SW480 (cell line): ENCODE data around the gene SIL1.

ENCODE experiments used
- DNase-seq: peaks from one replicate; pipeline ENCODE4 v3.0.0-alpha.2; 2016; ENCODE audit warnings: low spot score

SIL1 gene

GRCh38 chr5:138978581-138978980, 219.6 kb downstream of the SIL1 start:
- DNase-seq, result no peak

GRCh38 chr5:138978080-138978479, 220.1 kb downstream of the SIL1 start:
- DNase-seq, result no peak

GRCh38 chr5:138975098-138975847, 222.9 kb downstream of the SIL1 start:
- DNase-seq, result peak; percentile 72

GRCh38 chr5:138974227-138975063, 223.7 kb downstream of the SIL1 start:
- DNase-seq, result no peak

- no peak for DNase-seq
These were observed 225.3 kb downstream of the SIL1 start for GRCh38 chr5:138972836-138973235.

- DNase-seq, result no peak
These were observed 225.9 kb downstream of the SIL1 start for GRCh38 chr5:138972230-138972629.

GRCh38 chr5:138969323-138970002, 228.7 kb downstream of the SIL1 start:
- DNase-seq, result no peak

GRCh38 chr5:138968601-138969000, 229.6 kb downstream of the SIL1 start:
- DNase-seq, result no peak

- peak; percentile 91 for DNase-seq
These were observed 230.2 kb downstream of the SIL1 start for GRCh38 chr5:138967791-138968448.

GRCh38 chr5:138966236-138966985, 231.8 kb downstream of the SIL1 start:
- DNase-seq, result no peak

GRCh38 chr5:138965626-138966025, 232.5 kb downstream of the SIL1 start:
- no peak for DNase-seq

- no peak for DNase-seq
These were observed 233.4 kb downstream of the SIL1 start for GRCh38 chr5:138964647-138965201.

GRCh38 chr5:138963763-138964371, 234.3 kb downstream of the SIL1 start:
- DNase-seq, result no peak

- no peak for DNase-seq
These were observed 235.4 kb downstream of the SIL1 start for GRCh38 chr5:138962614-138963370.

- DNase-seq, result no peak
These were observed 236.4 kb downstream of the SIL1 start for GRCh38 chr5:138961729-138962128.

- DNase-seq, result no peak
These were observed 236.9 kb downstream of the SIL1 start for GRCh38 chr5:138961221-138961620.

- DNase-seq, result no peak
These were observed 237.9 kb downstream of the SIL1 start for GRCh38 chr5:138960145-138960692.

- no peak for DNase-seq
These were observed 241.4 kb downstream of the SIL1 start for GRCh38 chr5:138956801-138957200.

GRCh38 chr5:138955671-138956295, 242.4 kb downstream of the SIL1 start:
- DNase-seq, result no peak
